ENCODE results near the gene ZNF740. TPM values are rescaled to one million over a fixed set of nuclear protein-coding genes. Genes with fewer than 3 reads are reported as not detected.

ZNF740 gene
- total and polyA plus RNA-seq, 2 of the 4 experiments (the other 2 are of a cell fraction): 13.1 to 14.0 TPM

DNA sequence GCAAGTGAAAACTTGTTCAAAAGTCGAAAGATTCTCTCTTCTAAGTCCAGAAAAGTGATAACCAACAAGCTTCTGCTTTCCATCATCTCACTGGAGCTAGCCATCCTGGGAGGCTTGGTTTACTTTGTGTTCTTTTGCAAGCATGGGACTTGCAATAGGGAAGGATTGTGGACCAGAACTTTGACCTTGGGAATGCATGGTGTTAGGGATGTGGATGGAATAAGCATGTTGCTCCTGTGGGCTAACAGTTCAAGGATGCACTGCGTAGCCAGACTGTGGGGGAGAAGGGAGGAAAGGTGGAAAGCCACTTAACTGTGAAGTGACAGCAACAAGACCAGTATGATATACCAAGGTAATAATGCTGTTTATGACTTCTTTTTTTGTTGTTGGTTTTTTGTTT lies 48.7 kb upstream of the ZNF740 start:
- CTCF ChIA-PET: no interaction called here
- no peak overlapping the region for H2BK20ac ChIP-seq (ENCODE audit: low read depth, low read length)
- 0 out of 2 replicates have a peak overlapping the region, but pooled peaks have one; percentile 4 for H3K23ac ChIP-seq (ENCODE audit: low read depth, low read length)
- H2AK5ac ChIP-seq (ENCODE audit: low read depth, low read length): no peak overlapping the region
- peaks cover 6% of the 10 kb centered on the region; the same call in 1 of the 2 replicates for H3K27me3 ChIP-seq (ENCODE audit: control insufficient read depth, insufficient read depth, low read length)
- H2AFZ ChIP-seq (replicated peaks; ENCODE audit: low read length, poor library complexity): no peak overlapping the region
- in situ Hi-C loops (cut with MboI; ENCODE audit: low sequenced_read_pairs): no loop called here
- DNase-seq: no peak
- H3K27ac ChIP-seq (ENCODE audit: insufficient read depth, low read length): no peak overlapping the region
- no peak overlapping the region for H3K4me3 ChIP-seq (ENCODE audit: insufficient read depth, low read depth, low read length)
- H2AK9ac ChIP-seq (replicated peaks; ENCODE audit: low read depth, low read length, poor library complexity): no peak overlapping the region
- POLR2A ChIA-PET (ENCODE audit: unreplicated experiment): no interaction called here
- H3K9ac ChIP-seq (ENCODE audit: low read depth, low read length): no peak overlapping the region
- peaks cover 4% of the 10 kb centered on the region for H3K9me3 ChIP-seq (ENCODE audit: control insufficient read depth, insufficient read depth, low read length)
- no peak overlapping the region for H3K14ac ChIP-seq (replicated peaks; ENCODE audit: low read depth, low read length)
- no peaks in the 10 kb centered on the region for H3K9me1 ChIP-seq (ENCODE audit: insufficient read depth, low read length)
- intact Hi-C loops (cut with micrococcal nuclease): no loop called here
- H3K56ac ChIP-seq (ENCODE audit: extremely low read depth, insufficient read depth, low read length): no peak overlapping the region
- no peak overlapping the region for H2BK5ac ChIP-seq (ENCODE audit: low read depth, low read length, poor library complexity, severe bottlenecking)
- H4K5ac ChIP-seq (ENCODE audit: low read depth, low read length): no peak overlapping the region
- H3K4ac ChIP-seq (ENCODE audit: low read depth, low read length): no peak overlapping the region
- H3K4me1 ChIP-seq (ENCODE audit: control insufficient read depth, insufficient read depth, low read length): no peaks in the 10 kb centered on the region
- no peaks in the 10 kb centered on the region for H3K79me1 ChIP-seq (ENCODE audit: low read depth in 1 of 2, low read length in 2 of 2)
- no peak overlapping the region for H3K4me2 ChIP-seq (ENCODE audit: low read depth, low read length)
- H4K91ac ChIP-seq (ENCODE audit: insufficient read depth, low read depth, low read length): no peak overlapping the region
- 86% methylated on average over 2 of the region's 2 CpGs; no CpG with 5 or more reads in 1 of the 2 experiments for WGBS, 2 experiments (ENCODE audit: extremely low coverage in 2 of 2, insufficient read length in 1 of 2)
- no peaks in the 10 kb centered on the region for H4K20me1 ChIP-seq (ENCODE audit: insufficient read depth, low read length)
- TF ChIP-seq MAZ (IDR thresholded peaks at IDR 0.05; ENCODE audit: borderline replicate concordance, low read depth, low read length) (no peak), MXI1 (IDR thresholded peaks at IDR 0.05; ENCODE audit: borderline replicate concordance, low read depth, low read length) (no peak), POLR2A (IDR thresholded peaks at IDR 0.05; ENCODE audit: low read depth, low read length) (no peak), RAD21 (IDR thresholded peaks at IDR 0.05; ENCODE audit: low read length) (no peak), NFE2L2 (IDR thresholded peaks at IDR 0.05; ENCODE audit: low read depth, low read length) (no peak), CEBPB (IDR thresholded peaks at IDR 0.05; ENCODE audit: low read depth, low read length) (no peak), CHD1 (IDR thresholded peaks at IDR 0.05; ENCODE audit: low read depth, low read length) (no peak), SMC3 (IDR thresholded peaks at IDR 0.05; ENCODE audit: low read depth, low read length) (no peak), RFX5 (IDR thresholded peaks at IDR 0.05; ENCODE audit: low read depth, low read length) (no peak), FOS (IDR thresholded peaks at IDR 0.05; ENCODE audit: low read depth, low read length) (no peak), BHLHE40 (IDR thresholded peaks at IDR 0.05; ENCODE audit: low read depth, low read length) (no peak)
- TF ChIP-seq, protein P1, sequence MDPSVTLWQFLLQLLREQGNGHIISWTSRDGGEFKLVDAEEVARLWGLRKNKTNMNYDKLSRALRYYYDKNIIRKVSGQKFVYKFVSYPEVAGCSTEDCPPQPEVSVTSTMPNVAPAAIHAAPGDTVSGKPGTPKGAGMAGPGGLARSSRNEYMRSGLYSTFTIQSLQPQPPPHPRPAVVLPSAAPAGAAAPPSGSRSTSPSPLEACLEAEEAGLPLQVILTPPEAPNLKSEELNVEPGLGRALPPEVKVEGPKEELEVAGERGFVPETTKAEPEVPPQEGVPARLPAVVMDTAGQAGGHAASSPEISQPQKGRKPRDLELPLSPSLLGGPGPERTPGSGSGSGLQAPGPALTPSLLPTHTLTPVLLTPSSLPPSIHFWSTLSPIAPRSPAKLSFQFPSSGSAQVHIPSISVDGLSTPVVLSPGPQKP (IDR thresholded peaks at IDR 0.05; ENCODE audit: borderline replicate concordance, low read depth, low read length): no peak
- TF ChIP-seq, protein P2, sequence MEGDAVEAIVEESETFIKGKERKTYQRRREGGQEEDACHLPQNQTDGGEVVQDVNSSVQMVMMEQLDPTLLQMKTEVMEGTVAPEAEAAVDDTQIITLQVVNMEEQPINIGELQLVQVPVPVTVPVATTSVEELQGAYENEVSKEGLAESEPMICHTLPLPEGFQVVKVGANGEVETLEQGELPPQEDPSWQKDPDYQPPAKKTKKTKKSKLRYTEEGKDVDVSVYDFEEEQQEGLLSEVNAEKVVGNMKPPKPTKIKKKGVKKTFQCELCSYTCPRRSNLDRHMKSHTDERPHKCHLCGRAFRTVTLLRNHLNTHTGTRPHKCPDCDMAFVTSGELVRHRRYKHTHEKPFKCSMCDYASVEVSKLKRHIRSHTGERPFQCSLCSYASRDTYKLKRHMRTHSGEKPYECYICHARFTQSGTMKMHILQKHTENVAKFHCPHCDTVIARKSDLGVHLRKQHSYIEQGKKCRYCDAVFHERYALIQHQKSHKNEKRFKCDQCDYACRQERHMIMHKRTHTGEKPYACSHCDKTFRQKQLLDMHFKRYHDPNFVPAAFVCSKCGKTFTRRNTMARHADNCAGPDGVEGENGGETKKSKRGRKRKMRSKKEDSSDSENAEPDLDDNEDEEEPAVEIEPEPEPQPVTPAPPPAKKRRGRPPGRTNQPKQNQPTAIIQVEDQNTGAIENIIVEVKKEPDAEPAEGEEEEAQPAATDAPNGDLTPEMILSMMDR (conservative IDR thresholded peaks at IDR 0.05; ENCODE audit: low read depth, low read length): no peak
- no peak overlapping the region for H2BK15ac ChIP-seq (ENCODE audit: low read depth, low read length)
- H2BK120ac ChIP-seq (ENCODE audit: low read depth, low read length): no peak overlapping the region
- dilution Hi-C loops (cut with HindIII; ENCODE audit: low sequenced_read_pairs, unreplicated experiment): no loop called here
- no peak overlapping the region for H4K8ac ChIP-seq (ENCODE audit: low read depth in 2 of 2, low read length in 2 of 2)
- BruUV-seq (replicated peaks): no TSS peak
- H3K36me3 ChIP-seq (ENCODE audit: control insufficient read depth, insufficient read depth, low read length): no peaks in the 10 kb centered on the region
- no peak for ATAC-seq (ENCODE audit: low read depth)
- no peak overlapping the region for H3K18ac ChIP-seq (ENCODE audit: low read depth, low read length)
